ENCODE data around the gene MSX2. TPM values are rescaled to one million over a fixed set of nuclear protein-coding genes. Genes with fewer than 3 reads are reported as not detected.

Gene MSX2
- total RNA-seq, 1 experiment from 2014 or later = 8.5 TPM

GRCh38 chr5:174733091-174733690 is 8.8 kb downstream of the MSX2 start:
- H3K27ac ChIP-seq (ENCODE audit: low read length) = no peak overlapping the region
- DNase-seq (ENCODE audit: low read depth, low spot score) (no peak), ATAC-seq (no peak)
- in situ Hi-C loops (cut with HindIII; ENCODE audit: low pct_unique_long_range_greater_than_20kb, low sequenced_read_pairs) = no loop called here
- H3K36me3 ChIP-seq (ENCODE audit: control insufficient read depth, insufficient read depth, low read length) = no peaks in the 10 kb centered on the region
- no peak overlapping the region for H3K4me3 ChIP-seq (ENCODE audit: low read depth in 2 of 2, low read length in 2 of 2)
- H3K9me3 ChIP-seq (ENCODE audit: control insufficient read depth, insufficient read depth, low read depth, low read length) = no peaks in the 10 kb centered on the region
- peaks cover 20% of the 10 kb centered on the region for H3K4me1 ChIP-seq (ENCODE audit: control insufficient read depth, insufficient read depth, low read length)
- TF ChIP-seq REST (IDR thresholded peaks at IDR 0.05; ENCODE audit: insufficient read depth in 1 of 2, low read depth in 2 of 2, low read length in 1 of 2) (no peak), TCF7L2 (IDR thresholded peaks at IDR 0.05; ENCODE audit: low read depth, low read length) (no peak), SIN3A (IDR thresholded peaks at IDR 0.05; ENCODE audit: borderline replicate concordance, insufficient read depth, low read depth, low read length) (no peak), POLR2AphosphoS5 (IDR thresholded peaks at IDR 0.05; ENCODE audit: low read depth, low read length) (no peak)
- TF ChIP-seq, protein P1, sequence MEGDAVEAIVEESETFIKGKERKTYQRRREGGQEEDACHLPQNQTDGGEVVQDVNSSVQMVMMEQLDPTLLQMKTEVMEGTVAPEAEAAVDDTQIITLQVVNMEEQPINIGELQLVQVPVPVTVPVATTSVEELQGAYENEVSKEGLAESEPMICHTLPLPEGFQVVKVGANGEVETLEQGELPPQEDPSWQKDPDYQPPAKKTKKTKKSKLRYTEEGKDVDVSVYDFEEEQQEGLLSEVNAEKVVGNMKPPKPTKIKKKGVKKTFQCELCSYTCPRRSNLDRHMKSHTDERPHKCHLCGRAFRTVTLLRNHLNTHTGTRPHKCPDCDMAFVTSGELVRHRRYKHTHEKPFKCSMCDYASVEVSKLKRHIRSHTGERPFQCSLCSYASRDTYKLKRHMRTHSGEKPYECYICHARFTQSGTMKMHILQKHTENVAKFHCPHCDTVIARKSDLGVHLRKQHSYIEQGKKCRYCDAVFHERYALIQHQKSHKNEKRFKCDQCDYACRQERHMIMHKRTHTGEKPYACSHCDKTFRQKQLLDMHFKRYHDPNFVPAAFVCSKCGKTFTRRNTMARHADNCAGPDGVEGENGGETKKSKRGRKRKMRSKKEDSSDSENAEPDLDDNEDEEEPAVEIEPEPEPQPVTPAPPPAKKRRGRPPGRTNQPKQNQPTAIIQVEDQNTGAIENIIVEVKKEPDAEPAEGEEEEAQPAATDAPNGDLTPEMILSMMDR (IDR thresholded peaks at IDR 0.05) = no peak
- intact Hi-C loops (cut with micrococcal nuclease; ENCODE audit: unreplicated experiment) = no loop called here
- POLR2A ChIA-PET = no interaction called here
- no TSS peak for BruUV-seq (replicated peaks)
- peaks cover 3% of the 10 kb centered on the region; the same call in 1 of the 2 replicates for H3K27me3 ChIP-seq (ENCODE audit: control insufficient read depth, insufficient read depth, low read length)
- CTCF ChIA-PET = no interaction called here

DNA sequence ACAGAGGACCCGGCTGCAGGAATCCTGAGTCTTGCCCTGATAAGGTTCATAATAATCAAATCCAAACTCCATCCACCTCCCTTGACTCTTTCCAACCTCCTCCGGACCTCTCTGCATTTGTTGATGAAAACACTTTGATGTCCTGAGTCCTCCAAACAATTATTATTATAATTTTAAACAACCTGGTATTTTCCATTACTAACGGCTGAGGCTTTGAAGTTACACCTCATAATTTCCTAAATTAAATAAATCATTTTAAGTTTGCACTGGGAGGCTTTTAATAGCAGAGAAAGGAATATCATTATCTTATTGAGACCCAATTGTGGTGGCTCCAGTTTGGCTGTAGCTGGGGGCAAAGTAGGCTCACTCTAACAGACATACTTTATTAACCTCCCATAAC is 9.5 kb downstream of the MSX2 start:
- peaks cover 3% of the 10 kb centered on the region; the same call in 1 of the 2 replicates for H3K27me3 ChIP-seq (ENCODE audit: control insufficient read depth, insufficient read depth, low read length)
- ChIA-PET CTCF (no interaction called here), POLR2A (no interaction called here)
- peaks cover 20% of the 10 kb centered on the region for H3K4me1 ChIP-seq (ENCODE audit: control insufficient read depth, insufficient read depth, low read length)
- H3K27ac ChIP-seq (ENCODE audit: low read length) = no peak overlapping the region
- ATAC-seq (no peak), DNase-seq (ENCODE audit: low read depth, low spot score) (no peak)
- intact Hi-C loops (cut with micrococcal nuclease; ENCODE audit: unreplicated experiment) = loop anchor here (1.0 kb wide), 1 partner anchor 407 kb away; no protein-coding TSS in a partner anchor
- no peak overlapping the region for H3K4me3 ChIP-seq (ENCODE audit: low read depth in 2 of 2, low read length in 2 of 2)
- TF ChIP-seq, protein P1 (IDR thresholded peaks at IDR 0.05) = no peak
- no peak for TF ChIP-seq POLR2AphosphoS5 (IDR thresholded peaks at IDR 0.05; ENCODE audit: low read depth, low read length)
- TF ChIP-seq SIN3A (IDR thresholded peaks at IDR 0.05; ENCODE audit: borderline replicate concordance, insufficient read depth, low read depth, low read length) = no peak
- in situ Hi-C loops (cut with HindIII; ENCODE audit: low pct_unique_long_range_greater_than_20kb, low sequenced_read_pairs) = no loop called here
- no TSS peak for BruUV-seq (replicated peaks)
- no peaks in the 10 kb centered on the region for H3K9me3 ChIP-seq (ENCODE audit: control insufficient read depth, insufficient read depth, low read depth, low read length)
- no peaks in the 10 kb centered on the region for H3K36me3 ChIP-seq (ENCODE audit: control insufficient read depth, insufficient read depth, low read length)
